IMR-90 (cell line): ENCODE data around the gene TERC. TPM values are rescaled to one million over a fixed set of nuclear protein-coding genes. Genes with fewer than 3 reads are reported as not detected.

Experiments used
- ATAC-seq: fragments of 200-7000 bp; cut with Tn5 transposase; 2 replicates; pipeline ENCODE4 v1.9.1; 2020; ENCODE audit warnings: low read depth, mild to moderate bottlenecking, moderate library complexity
- BruUV-seq: library from RNA; stranded (reverse); fragments of 400-500 nt; replicated peaks from 2 replicates; lab custom pipeline; 2021; lab: Mats Ljungman, UMichigan
- CTCF ChIA-PET: fragments of 300-600 bp; formaldehyde crosslinking; extraction: SDS; loops from one replicate; lab custom pipeline; 2021; ENCODE audit warnings: antibody characterized with exemption; lab: Yijun Ruan, JAX
- POLR2A ChIA-PET: fragments of 300-600 bp; sonication (Branson Sonifier 250); formaldehyde crosslinking; loops from one replicate; lab custom pipeline; 2022; ENCODE audit warnings: antibody characterized with exemption; ENCODE audit not compliant: unreplicated experiment; lab: Charles Lee
- DNase-seq: peaks from one replicate; pipeline ENCODE4 v3.0.0; 2013
- H2AFZ ChIP-seq: replicated peaks from 2 replicates; pipeline ENCODE3; 2013; ENCODE audit warnings: low read length, mild to moderate bottlenecking; ENCODE audit not compliant: poor library complexity
- H2AK5ac ChIP-seq: 2 replicates; pipeline ENCODE4 v1.6.1; 2013; ENCODE audit warnings: low read depth, low read length, inconsistent platforms
- H2AK9ac ChIP-seq: replicated peaks from 2 replicates; pipeline ENCODE3; 2013; ENCODE audit warnings: mild to moderate bottlenecking, low read depth, low read length, moderate library complexity; ENCODE audit not compliant: poor library complexity
- H2BK120ac ChIP-seq: 2 replicates; pipeline ENCODE4 v1.6.1; 2013; ENCODE audit warnings: low read depth, low read length, inconsistent platforms
- H2BK15ac ChIP-seq: 3 replicates; pipeline ENCODE4 v1.6.1; 2013; ENCODE audit warnings: low read depth, low read length, inconsistent platforms
- H2BK20ac ChIP-seq: 2 replicates; pipeline ENCODE4 v1.6.1; 2013; ENCODE audit warnings: low read depth, mild to moderate bottlenecking, inconsistent platforms, low read length, moderate library complexity
- H2BK5ac ChIP-seq: 2 replicates; pipeline ENCODE4 v1.6.1; 2013; ENCODE audit warnings: mild to moderate bottlenecking, low read depth, low read length, inconsistent platforms; ENCODE audit not compliant: poor library complexity, severe bottlenecking
- H3K14ac ChIP-seq: replicated peaks from 2 replicates; pipeline ENCODE4 v1.6.1; 2013; ENCODE audit warnings: low read depth, low read length, inconsistent platforms
- H3K18ac ChIP-seq: 2 replicates; pipeline ENCODE4 v1.6.1; 2013; ENCODE audit warnings: low read depth, low read length, control low read depth
- H3K23ac ChIP-seq: 2 replicates; pipeline ENCODE4 v1.6.1; 2013; ENCODE audit warnings: low read depth, low read length, inconsistent platforms
- H3K27ac ChIP-seq: 2 replicates; pipeline ENCODE4 v1.5.1; 2013; ENCODE audit warnings: mild to moderate bottlenecking, control low read depth, low read length; ENCODE audit not compliant: insufficient read depth
- H3K27me3 ChIP-seq: 2 replicates; pipeline ENCODE4 v1.6.1; 2013; ENCODE audit warnings: low read length; ENCODE audit not compliant: control insufficient read depth, insufficient read depth
- H3K36me3 ChIP-seq: 2 replicates; pipeline ENCODE4 v1.6.1; 2013; ENCODE audit warnings: low read length, mixed read lengths; ENCODE audit not compliant: control insufficient read depth, insufficient read depth
- H3K4ac ChIP-seq: 2 replicates; pipeline ENCODE4 v1.6.1; 2013; ENCODE audit warnings: low read depth, low read length, inconsistent platforms
- H3K4me1 ChIP-seq: 2 replicates; pipeline ENCODE4 v1.6.1; 2013; ENCODE audit warnings: low read length, mixed read lengths; ENCODE audit not compliant: control insufficient read depth, insufficient read depth
- H3K4me2 ChIP-seq: 2 replicates; pipeline ENCODE4 v1.6.1; 2013; ENCODE audit warnings: low read depth, mild to moderate bottlenecking, control low read depth, low read length, moderate library complexity
- H3K4me3 ChIP-seq: 2 replicates; pipeline ENCODE4 v1.5.1; 2013; ENCODE audit warnings: low read depth, mild to moderate bottlenecking, control low read depth, low read length, moderate library complexity; ENCODE audit not compliant: insufficient read depth
- H3K56ac ChIP-seq: 2 replicates; pipeline ENCODE4 v1.6.1; 2013; ENCODE audit warnings: low read length, inconsistent platforms; ENCODE audit not compliant: insufficient read depth; ENCODE audit errors: extremely low read depth
- H3K79me1 ChIP-seq, 2 experiments: 2 replicates each; pipeline ENCODE4 v1.6.1; 2013; ENCODE audit warnings: low read length in 2 of 2, inconsistent platforms in 1 of 2, low read depth in 1 of 2
- H3K9ac ChIP-seq: 2 replicates; pipeline ENCODE4 v1.6.1; 2013; ENCODE audit warnings: low read depth, low read length, control low read depth
- H3K9me1 ChIP-seq: 2 replicates; pipeline ENCODE4 v1.6.1; 2013; ENCODE audit warnings: low read length, inconsistent platforms; ENCODE audit not compliant: insufficient read depth
- H3K9me3 ChIP-seq: 2 replicates; pipeline ENCODE4 v1.6.1; 2013; ENCODE audit warnings: low read length; ENCODE audit not compliant: control insufficient read depth, insufficient read depth
- H4K20me1 ChIP-seq: 2 replicates; pipeline ENCODE4 v1.6.1; 2013; ENCODE audit warnings: low read length, inconsistent platforms; ENCODE audit not compliant: insufficient read depth
- H4K5ac ChIP-seq: 2 replicates; pipeline ENCODE4 v1.6.1; 2013; ENCODE audit warnings: mild to moderate bottlenecking, low read depth, low read length, control low read depth
- H4K8ac ChIP-seq, 2 experiments: 2 replicates each; pipeline ENCODE4 v1.6.1; 2013; ENCODE audit warnings: low read depth in 2 of 2, low read length in 2 of 2, control low read depth in 1 of 2, inconsistent platforms in 1 of 2
- H4K91ac ChIP-seq: 2 replicates; pipeline ENCODE4 v1.6.1; 2013; ENCODE audit warnings: low read depth, low read length, inconsistent platforms; ENCODE audit not compliant: insufficient read depth
- BHLHE40 ChIP-seq: fragments of 150-350 bp; IDR thresholded peaks from 2 replicates; pipeline ENCODE4 v1.6.1; 2016; ENCODE audit warnings: mild to moderate bottlenecking, low read depth, low read length
- MXI1 ChIP-seq: IDR thresholded peaks from 2 replicates; pipeline ENCODE4 v1.6.1; 2012; ENCODE audit warnings: low read depth, mild to moderate bottlenecking, low read length, moderate library complexity, borderline replicate concordance
- WGBS, 2 experiments: methylation state at CpG; one replicate each; pipeline versions ENCODE4 v1.1.5 to v1.1.7; 2013; ENCODE audit warnings: missing lambda C conversion rate in 2 of 2; ENCODE audit not compliant: insufficient read length in 1 of 2; ENCODE audit errors: extremely low coverage in 2 of 2; 5-methylcytosine and 5-hydroxymethylcytosine counted together
- dilution Hi-C: fragments of 300-500 bp; cut with HindIII; formaldehyde crosslinking; loops from one replicate; pipeline ENCODE4 v1.14.3; 2018; ENCODE audit warnings: low sequenced_read_pairs; ENCODE audit not compliant: unreplicated experiment
- in situ Hi-C: fragments of 300-500 bp; cut with MboI; formaldehyde crosslinking; loops from 3 replicates; pipeline ENCODE4 v1.14.3; 2019; ENCODE audit warnings: low sequenced_read_pairs, inconsistent platforms, mixed read lengths
- intact Hi-C: fragments of 100-400 bp; cut with micrococcal nuclease; formaldehyde crosslinking; loops from 2 replicates; pipeline ENCODE4 v1.10.0; 2022
- polyA plus RNA-seq, 3 experiments: library from polyadenylated mRNA; depleted of rRNA; stranded (reverse); fragments of >200 nt; gene quantifications; 2 replicates each; pipeline ENCODE4 v1.2.3, GENCODE V29; 2012; ENCODE audit warnings: low replicate concordance in 1 of 3
- total RNA-seq: library from RNA; depleted of rRNA; stranded (reverse); fragments of >200 nt; gene quantifications from 2 replicates; pipeline ENCODE4 v1.2.3, GENCODE V29; 2012
- TF ChIP-seq, protein P1 (sequence below): conservative IDR thresholded peaks from 2 replicates; pipeline ENCODE4 v1.5.1; 2012; ENCODE audit warnings: mild to moderate bottlenecking, low read depth, low read length, improper control_type of control experiment

Gene TERC
- total and polyA plus RNA-seq, 2 of the 4 experiments (the other 2 are of a cell fraction), result 57.0 TPM; not detected in 1

DNA sequence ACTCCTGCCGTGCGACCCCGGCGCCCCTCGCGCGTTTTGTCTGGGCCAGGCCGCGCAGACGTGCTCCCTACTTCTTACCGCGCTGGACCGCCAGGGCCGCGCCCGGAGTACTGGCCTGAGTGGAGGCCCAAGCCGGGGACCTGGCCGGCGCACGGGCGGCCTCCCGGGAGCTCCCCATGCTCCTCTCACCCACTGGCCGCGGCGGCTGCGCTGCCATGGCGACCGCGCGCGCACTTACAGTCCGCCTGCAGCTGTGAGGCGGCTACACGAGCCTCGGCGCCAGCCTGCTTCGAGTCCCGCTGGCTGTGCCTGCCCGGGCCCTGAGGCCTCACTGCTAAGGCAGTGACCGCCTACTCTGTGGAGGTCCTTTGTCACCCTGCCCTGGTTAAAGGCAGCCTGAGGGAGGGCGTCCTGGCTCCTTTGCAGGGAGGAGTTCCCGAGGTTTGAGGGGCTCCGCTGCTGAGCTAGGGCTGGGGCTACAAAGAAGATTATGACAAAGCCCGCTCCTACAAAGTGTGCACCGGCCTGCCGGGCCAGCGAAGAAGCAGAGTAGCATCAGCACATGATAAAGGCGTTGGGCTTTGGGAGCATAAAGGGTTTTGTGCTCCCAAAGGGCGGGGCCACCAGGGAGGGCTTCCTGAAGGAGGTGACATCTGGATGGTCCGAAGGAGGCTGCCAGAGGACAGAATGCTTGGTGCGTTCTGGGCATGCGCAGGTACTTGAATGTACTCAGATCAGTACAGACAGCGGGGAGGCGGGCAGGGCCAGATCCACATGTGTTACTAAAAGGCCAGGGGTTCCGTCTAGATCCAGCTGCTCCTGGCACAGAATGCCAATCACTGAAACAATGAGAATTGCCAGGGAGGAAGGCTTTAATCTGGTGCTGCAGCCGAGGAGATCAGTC is 47.7 kb upstream of the TERC start, which contains the start of the genes LRRC34 and LRRIQ4:
TSS of gene LRRC34 (minus strand) at position 573 of the 904 bp plus-strand sequence. CDS start at position 217, 356 bp downstream.
TSS of gene LRRIQ4 (plus strand) at position 539 of the 904 bp plus-strand sequence. CDS start 9,052 bp downstream, outside the sequence.
- Histone ChIP-seq H3K9me1 (peaks cover 9% of the 10 kb centered on the region), H3K4me3 (peak within 1 kb of the TSS; percentile 29), H3K36me3 (no peaks in the 10 kb centered on the region), H2AK9ac (peak within 1 kb of the TSS; percentile 95), H3K4me1 (peaks cover 3% of the 10 kb centered on the region), H3K14ac (peak within 1 kb of the TSS; percentile 55), H2AFZ (peak within 1 kb of the TSS; percentile 99), H4K5ac (peak within 1 kb of the TSS; percentile 38), H3K23ac (peak within 1 kb of the TSS; percentile 80), H3K79me1 (peaks cover 0 to 3% of the 10 kb centered on the region in 2 experiments; a peak in 1 of 4 replicates), H3K9me3 (no peaks in the 10 kb centered on the region), H3K18ac (peak within 1 kb of the TSS; percentile 39; the same call in 1 of the 2 replicates), H3K27me3 (no peaks in the 10 kb centered on the region), H3K56ac (peak within 1 kb of the TSS; percentile 38; the same call in 1 of the 2 replicates), H3K27ac (peak within 1 kb of the TSS; percentile 52), H4K91ac (peak within 1 kb of the TSS; percentile 84), H2AK5ac (peak within 1 kb of the TSS; percentile 43; the same call in 1 of the 2 replicates), H4K8ac (peak within 1 kb of the TSS; percentile 62 to 70; a peak in 3 of 4 replicates), H3K4me2 (peak within 1 kb of the TSS; percentile 89), H2BK15ac (peak within 1 kb of the TSS; percentile 60; the same call in 1 of the 3 replicates), H2BK20ac (peak within 1 kb of the TSS; percentile 21; the same call in 1 of the 2 replicates), H3K9ac (peak within 1 kb of the TSS; percentile 53), H2BK120ac (peak within 1 kb of the TSS; percentile 33), H3K4ac (peak within 1 kb of the TSS; percentile 63), H4K20me1 (no peaks in the 10 kb centered on the region), H2BK5ac (peak within 1 kb of the TSS; percentile 30)
- WGBS, 2 experiments, result 5% methylated on average over 37 of the region's 56 CpGs; no CpG with 5 or more reads in 1 of the 2 experiments
- ChIA-PET CTCF (interaction anchor here (0.6 kb wide), 1 partner anchor 28 kb away, joined by 3 read pairs; no protein-coding TSS in a partner anchor), POLR2A (interaction anchor here (0.8 kb wide), 1 partner anchor 48 kb away, joined by 3 read pairs; no protein-coding TSS in a partner anchor)
- in situ Hi-C loops (no loop called here), dilution Hi-C loops (no loop called here), intact Hi-C loops (loop anchor here (5.0 kb wide), 1 partner anchor 35 kb away; no protein-coding TSS in a partner anchor)
- ATAC-seq (peak; percentile 89), DNase-seq (peak; percentile 63)
- BruUV-seq, result no TSS peak
- TF ChIP-seq, protein P1, sequence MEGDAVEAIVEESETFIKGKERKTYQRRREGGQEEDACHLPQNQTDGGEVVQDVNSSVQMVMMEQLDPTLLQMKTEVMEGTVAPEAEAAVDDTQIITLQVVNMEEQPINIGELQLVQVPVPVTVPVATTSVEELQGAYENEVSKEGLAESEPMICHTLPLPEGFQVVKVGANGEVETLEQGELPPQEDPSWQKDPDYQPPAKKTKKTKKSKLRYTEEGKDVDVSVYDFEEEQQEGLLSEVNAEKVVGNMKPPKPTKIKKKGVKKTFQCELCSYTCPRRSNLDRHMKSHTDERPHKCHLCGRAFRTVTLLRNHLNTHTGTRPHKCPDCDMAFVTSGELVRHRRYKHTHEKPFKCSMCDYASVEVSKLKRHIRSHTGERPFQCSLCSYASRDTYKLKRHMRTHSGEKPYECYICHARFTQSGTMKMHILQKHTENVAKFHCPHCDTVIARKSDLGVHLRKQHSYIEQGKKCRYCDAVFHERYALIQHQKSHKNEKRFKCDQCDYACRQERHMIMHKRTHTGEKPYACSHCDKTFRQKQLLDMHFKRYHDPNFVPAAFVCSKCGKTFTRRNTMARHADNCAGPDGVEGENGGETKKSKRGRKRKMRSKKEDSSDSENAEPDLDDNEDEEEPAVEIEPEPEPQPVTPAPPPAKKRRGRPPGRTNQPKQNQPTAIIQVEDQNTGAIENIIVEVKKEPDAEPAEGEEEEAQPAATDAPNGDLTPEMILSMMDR, result no peak
- TF ChIP-seq BHLHE40, result 0 out of 2 replicates have a peak, but pooled peaks have one; percentile 26
- TF ChIP-seq MXI1, result peak; percentile 91
